Hematopoietic multipotent progenitor cell treated with erythropoietin and hydrocortisone succinate and interleukin-3 and kit ligand, for 4 days (in vitro differentiated cells): ENCODE results near the gene DOCK1.
A peak's percentile ranks its signal among the peaks of the same experiment; 100 is the strongest.

Source experiments
- DNase-seq: peaks from one replicate; pipeline ENCODE4 v3.0.0-alpha.2; 2015

The DOCK1 gene

DNA sequence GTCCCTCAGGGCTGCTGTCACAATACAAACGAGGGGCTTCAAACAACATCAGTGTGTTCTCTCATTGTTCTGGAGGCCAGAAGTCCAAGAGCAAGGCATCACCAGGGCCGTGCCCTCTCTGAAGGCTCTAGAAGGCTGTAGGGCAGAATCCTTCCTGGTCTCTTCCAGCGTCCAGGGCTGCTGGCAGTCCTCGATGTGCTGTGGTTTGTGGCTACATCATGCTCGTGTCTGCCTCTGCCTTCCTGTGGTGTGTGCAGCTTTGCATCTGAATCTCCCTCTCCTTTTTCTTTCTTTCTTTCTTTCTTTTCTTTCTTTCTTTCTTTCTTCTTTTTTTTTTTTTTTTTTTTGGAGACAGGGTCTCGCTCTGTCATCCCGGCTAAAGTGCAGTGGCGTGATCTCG lies 187.7 kb downstream of the DOCK1 start:
- DNase-seq, result peak; percentile 17

- no peak for DNase-seq
These were observed 189.8 kb downstream of the DOCK1 start for GRCh38 chr10:127094984-127095383.

DNA sequence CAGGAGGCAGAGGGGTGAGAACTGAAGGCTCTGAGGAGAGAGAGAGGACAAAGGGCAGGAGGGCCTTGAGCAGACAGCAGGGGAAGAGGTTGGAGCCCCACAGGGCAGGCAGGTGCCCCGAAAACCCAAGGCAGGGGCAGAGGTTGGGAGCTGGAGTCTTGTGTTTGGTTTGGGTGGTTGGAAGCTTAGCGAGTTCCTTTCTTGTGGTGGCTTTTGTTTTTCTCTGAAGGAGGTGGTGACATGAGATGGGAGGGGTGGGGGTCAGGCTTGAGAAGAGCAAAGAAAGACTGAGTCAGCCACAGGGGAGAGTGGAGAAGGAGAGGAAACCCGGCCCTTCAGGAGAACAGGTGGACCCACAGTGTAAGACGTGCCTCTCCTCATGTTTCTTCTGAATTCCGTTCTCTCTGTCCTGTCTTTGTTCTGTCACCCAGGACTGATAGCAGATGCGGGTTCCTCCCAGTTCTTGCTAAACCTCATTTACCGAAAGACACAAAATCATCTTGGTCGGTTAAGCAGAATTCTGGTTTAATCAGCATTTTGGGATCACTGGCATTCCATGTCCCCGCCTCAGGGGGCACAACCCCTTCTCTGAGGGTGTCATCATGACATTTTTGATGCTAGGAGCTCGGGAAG lies 195.9 kb downstream of the DOCK1 start:
- DNase-seq, result no peak

- no peak for DNase-seq
These were observed 196.9 kb downstream of the DOCK1 start for GRCh38 chr10:127102176-127102575.

GRCh38 chr10:127115100-127115499 lies 209.9 kb downstream of the DOCK1 start:
- no peak for DNase-seq

- DNase-seq, result peak; percentile 84
These were observed 211.9 kb downstream of the DOCK1 start for GRCh38 chr10:127117125-127117524.

DNA sequence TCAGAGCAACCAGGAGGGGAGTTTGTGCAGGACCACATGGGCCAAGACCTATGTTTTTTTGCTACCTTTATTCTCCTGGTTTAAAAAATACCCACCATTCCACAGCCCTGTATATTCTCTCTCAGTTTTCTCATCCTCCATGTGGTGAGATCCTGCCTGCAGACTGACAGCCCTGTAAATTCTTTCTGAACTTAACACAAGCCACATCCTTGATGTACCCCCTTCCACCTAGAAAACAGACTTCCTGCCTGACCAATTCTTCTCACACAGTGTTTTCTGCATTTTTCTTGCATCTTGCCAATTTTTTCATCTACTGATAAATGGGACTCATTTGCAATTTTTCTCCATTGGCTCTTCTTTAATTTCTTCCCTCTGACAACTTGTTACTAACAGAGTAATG lies 212.8 kb downstream of the DOCK1 start:
- DNase-seq, result peak; percentile 40

DNA sequence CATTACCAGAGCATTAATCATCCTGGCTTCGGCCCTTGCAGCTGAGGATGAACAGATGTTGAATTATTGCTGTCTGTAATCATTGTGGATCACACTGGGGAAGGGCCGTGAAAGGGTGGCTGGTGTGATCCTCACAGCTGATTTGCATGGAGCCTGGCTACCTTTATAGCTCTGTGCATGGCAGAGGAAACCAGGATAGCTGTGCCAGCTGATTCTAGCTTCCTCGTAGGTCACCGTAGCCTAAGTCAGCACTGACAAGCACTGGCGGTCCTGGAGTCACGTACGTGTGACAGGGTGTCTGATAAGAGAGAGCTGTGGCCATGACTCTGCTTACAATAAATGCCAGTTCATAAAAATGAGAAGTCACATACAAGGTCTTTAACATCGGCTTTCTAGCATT lies 214.7 kb downstream of the DOCK1 start:
- DNase-seq, result peak; percentile 49

GRCh38 chr10:127122831-127123230 lies 217.6 kb downstream of the DOCK1 start:
- DNase-seq, result no peak

GRCh38 chr10:127123626-127124025 lies 218.4 kb downstream of the DOCK1 start:
- no peak for DNase-seq

GRCh38 chr10:127125331-127125730 lies 220.1 kb downstream of the DOCK1 start:
- peak; percentile 65 for DNase-seq

DNA sequence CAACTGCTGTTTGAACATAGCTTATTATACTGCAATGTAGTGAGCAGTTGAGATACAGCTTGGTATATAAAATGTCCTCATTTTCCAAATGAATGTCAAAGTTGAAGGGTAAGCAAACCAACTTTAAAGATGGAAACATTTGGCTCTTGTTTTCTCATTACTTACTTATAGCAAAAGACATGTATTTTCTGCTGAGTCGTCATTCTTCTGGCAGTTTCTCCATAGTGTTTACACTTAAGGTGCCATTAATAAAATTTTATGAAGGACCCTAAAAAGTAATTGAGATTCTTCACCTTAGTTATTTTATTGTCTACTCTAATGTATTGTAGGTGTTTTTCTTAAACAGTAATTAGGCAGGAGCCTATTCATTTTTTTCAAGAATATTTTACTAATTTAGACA lies 222.6 kb downstream of the DOCK1 start:
- no peak for DNase-seq

- DNase-seq, result no peak
These were observed 223.9 kb downstream of the DOCK1 start for GRCh38 chr10:127129104-127129503.

DNA sequence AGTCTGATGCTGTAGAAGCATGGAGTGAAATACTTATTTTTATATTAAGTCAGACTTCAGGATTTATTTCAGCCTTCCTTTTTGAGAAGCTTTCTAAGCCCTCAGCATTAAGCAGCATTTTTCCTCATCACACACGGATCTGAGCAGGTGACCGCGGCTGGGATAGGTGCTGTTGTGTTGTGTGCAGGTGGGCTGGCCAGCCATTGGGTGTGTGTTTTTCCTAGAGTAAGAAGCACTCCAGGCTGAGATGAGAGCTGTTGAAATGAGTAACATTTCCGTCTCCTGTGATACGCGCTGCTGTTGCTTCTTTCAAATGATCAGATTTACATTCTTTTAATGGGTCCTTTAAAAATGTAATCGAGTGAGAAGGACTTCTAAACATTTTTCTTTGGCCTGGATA lies 227.2 kb downstream of the DOCK1 start:
- DNase-seq, result no peak

- no peak for DNase-seq
These were observed 228.0 kb downstream of the DOCK1 start for GRCh38 chr10:127133225-127133624.

GRCh38 chr10:127133672-127134500 lies 228.7 kb downstream of the DOCK1 start:
- DNase-seq, result no peak

DNA sequence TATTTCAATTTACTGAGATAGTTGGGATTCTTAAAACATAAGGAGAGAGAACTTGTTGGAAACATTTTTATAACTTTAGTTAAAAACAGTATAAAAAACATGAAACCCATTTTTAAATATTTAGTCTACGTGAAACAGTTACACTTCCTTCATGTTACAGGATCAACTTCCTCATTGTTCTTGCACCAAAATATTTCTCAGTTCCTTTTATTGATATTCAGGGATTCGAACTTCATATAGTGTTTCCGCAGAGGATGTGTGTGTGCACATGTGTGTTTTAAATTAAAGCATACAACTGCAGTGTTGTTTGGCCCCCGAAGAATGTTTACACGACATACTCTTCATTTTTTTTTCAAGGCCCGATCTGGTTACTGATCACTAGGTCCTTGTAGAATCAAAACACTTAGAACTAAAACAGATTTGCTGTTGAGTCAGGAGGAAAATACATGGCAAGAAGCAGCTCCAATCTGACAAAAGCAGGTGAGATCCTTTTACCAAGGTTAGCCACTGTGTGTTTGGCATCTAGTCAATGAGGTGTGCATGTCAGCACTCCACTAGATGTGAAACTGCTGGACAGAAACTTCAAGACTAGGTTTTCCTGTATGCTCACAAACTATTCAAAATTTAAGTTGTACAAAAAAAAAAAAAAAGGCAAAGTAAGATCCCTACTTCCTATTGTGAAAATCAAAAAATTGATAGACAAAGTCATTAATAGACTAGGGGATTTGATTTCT lies 230.8 kb downstream of the DOCK1 start:
- no peak for DNase-seq

- DNase-seq, result no peak
These were observed 232.2 kb downstream of the DOCK1 start for GRCh38 chr10:127137391-127137790.

- DNase-seq, result peak; percentile 17
These were observed 236.9 kb downstream of the DOCK1 start for GRCh38 chr10:127142136-127142535.

- DNase-seq, result no peak
These were observed 237.6 kb downstream of the DOCK1 start for GRCh38 chr10:127142856-127143255.

DNA sequence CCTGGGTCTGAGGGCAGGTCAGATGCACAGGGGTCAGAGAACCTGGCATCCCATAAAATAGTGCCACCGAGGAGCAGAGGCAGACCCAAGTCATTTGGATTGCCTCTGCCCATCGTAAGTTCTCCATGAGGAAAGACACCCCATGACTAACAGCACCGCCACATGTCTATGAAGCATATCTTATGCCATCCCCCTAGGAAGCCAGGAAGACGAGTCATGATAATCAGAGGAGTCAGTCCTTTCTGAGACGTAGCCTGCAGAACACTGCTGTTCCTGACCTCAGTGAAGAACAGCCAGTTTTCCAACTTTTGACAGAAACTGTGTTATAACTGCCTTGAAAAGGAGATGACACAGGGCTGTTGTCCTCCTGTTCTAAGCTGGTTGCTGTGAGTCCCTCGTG lies 239.9 kb downstream of the DOCK1 start:
- no peak for DNase-seq

DNA sequence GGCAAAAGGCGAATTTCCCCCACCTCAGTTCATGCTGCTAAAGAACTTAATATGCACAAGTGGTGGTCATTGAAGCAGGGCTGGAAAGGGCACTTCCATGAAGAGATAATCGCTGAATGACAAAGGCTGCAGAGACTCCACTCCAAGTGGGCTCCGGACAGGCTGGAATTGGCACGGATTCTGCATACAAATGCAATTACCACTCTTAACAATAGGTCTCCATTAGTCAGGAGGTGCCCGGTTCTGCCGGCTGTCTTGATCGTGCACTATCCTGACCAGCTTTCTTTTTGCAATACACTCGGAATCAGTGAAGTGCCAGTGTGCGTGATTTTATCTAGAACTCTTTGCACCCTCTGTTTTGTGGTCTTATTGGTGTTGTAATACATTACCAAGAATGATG lies 241.4 kb downstream of the DOCK1 start:
- peak; percentile 10 for DNase-seq

DNA sequence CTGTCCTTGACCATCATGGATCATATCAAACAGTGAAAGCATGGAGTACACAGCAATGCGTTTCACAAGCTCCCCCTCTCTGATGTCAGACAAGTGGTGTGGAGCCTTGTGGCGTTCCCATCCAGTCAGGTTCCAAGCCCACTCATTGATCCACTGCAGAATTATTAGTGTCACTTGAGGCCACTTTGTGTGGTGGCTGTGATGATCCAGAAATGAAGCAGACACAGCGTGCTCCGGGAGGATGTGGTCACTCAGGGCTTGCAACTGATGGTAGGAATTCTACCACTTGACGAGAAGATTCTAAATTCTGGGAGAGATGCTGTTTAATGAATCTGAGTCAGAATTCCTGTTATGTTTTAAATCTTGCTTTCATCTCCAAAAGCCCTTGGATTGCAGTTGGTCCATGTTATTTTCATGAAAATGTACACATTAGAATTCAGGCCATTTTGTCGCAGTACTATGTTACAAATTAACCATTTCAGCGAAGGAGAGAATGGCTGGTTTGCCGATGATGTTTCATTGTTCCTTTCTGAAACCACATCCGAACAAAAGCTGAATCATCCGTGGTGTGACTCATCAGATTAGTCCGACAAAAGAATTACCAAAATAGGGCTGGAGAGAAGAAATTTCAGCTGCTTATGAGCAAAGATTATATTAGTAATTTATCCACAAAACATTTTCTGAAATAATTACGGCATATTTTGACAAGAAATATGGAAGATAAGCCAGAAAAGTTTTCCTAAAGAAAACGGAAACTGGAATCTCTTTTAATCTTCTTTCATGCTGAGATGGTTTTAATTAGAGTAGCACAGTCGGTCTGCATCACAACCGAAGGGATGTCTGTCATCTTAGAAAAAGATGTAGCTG lies 243.1 kb downstream of the DOCK1 start:
- DNase-seq, result peak; percentile 81
